Prostate gland (tissue), 2 donors: ENCODE results near the gene ITGA8. TPM values are rescaled to one million over a fixed set of nuclear protein-coding genes. Genes with fewer than 3 reads are reported as not detected.

Experiments
- DNase-seq: peaks from one replicate; pipeline ENCODE4 v3.0.0-alpha.2; 2019; ENCODE audit warnings: low spot score
- H3K27ac ChIP-seq, 2 donors: fragments of 200-600 bp; sonication (generic); 2 replicates each; pipeline ENCODE4 v1.5.1; 2017 to 2019
- H3K27me3 ChIP-seq: fragments of 200-600 bp; sonication (generic); replicated peaks from 2 replicates; pipeline ENCODE4 v1.5.1; 2019; ENCODE audit not compliant: insufficient read depth
- H3K36me3 ChIP-seq, 2 donors: fragments of 200-600 bp; sonication (generic); 1 replicate in 1 of 2; 2 replicates in 1 of 2; pipeline versions ENCODE4 v1.5.1 to v1.8.1; 2017 to 2019
- H3K4me1 ChIP-seq: fragments of 200-600 bp; sonication (generic); replicated peaks from 2 replicates; pipeline ENCODE4 v1.5.1; 2019
- H3K4me3 ChIP-seq, 2 donors: fragments of 200-600 bp; sonication (generic); 2 replicates each; pipeline ENCODE4 v1.5.1; 2017 to 2019
- H3K9me3 ChIP-seq: fragments of 200-600 bp; sonication (generic); 2 replicates; pipeline ENCODE4 v1.5.1; 2017
- POLR2A ChIP-seq: fragments of 450-650 bp; IDR thresholded peaks from one replicate; pipeline ENCODE4 v1.6.1; 2016; ENCODE audit warnings: antibody characterized with exemption, mild to moderate bottlenecking
- POLR2AphosphoS5 ChIP-seq: sonication (generic); formaldehyde crosslinking; IDR thresholded peaks from one replicate; pipeline ENCODE4 v1.6.1; 2017; ENCODE audit warnings: antibody characterized with exemption
- WGBS: methylation state at CpG from one replicate; pipeline ENCODE4 v1.1.5; 2018; 5-methylcytosine and 5-hydroxymethylcytosine counted together
- intact Hi-C: fragments of 100-400 bp; cut with DNase I; formaldehyde crosslinking; loops from one replicate; pipeline ENCODE4 v1.14.2; 2022
- total RNA-seq, 2 donors: library from RNA; depleted of rRNA; stranded (reverse); fragments of >200 nt; gene quantifications; one replicate each; pipeline ENCODE4 v1.1.0, GENCODE V29; 2016
- TF ChIP-seq, protein P1 (sequence below), 4 experiments: fragments of 200-600 bp in 2 of 4; fragments of 450-650 bp in 2 of 4; sonication (generic) in 2 of 4; IDR thresholded peaks; 1 replicate in 3 of 4; 2 replicates in 1 of 4; pipeline ENCODE4 v1.5.1; 2016 to 2019; ENCODE audit warnings: antibody characterized with exemption in 4 of 4, mild to moderate bottlenecking in 2 of 4, moderate library complexity in 2 of 4

Gene ITGA8
- total RNA-seq, 2 donors from 2014 or later = 10.3 to 11.2 TPM

GRCh38 chr10:15724683-15725082 is 5.0 kb upstream of the ITGA8 start:
- H3K9me3 ChIP-seq = no peaks in the 10 kb centered on the region
- TF ChIP-seq POLR2A (no peak), POLR2AphosphoS5 (no peak)
- TF ChIP-seq, protein P1, sequence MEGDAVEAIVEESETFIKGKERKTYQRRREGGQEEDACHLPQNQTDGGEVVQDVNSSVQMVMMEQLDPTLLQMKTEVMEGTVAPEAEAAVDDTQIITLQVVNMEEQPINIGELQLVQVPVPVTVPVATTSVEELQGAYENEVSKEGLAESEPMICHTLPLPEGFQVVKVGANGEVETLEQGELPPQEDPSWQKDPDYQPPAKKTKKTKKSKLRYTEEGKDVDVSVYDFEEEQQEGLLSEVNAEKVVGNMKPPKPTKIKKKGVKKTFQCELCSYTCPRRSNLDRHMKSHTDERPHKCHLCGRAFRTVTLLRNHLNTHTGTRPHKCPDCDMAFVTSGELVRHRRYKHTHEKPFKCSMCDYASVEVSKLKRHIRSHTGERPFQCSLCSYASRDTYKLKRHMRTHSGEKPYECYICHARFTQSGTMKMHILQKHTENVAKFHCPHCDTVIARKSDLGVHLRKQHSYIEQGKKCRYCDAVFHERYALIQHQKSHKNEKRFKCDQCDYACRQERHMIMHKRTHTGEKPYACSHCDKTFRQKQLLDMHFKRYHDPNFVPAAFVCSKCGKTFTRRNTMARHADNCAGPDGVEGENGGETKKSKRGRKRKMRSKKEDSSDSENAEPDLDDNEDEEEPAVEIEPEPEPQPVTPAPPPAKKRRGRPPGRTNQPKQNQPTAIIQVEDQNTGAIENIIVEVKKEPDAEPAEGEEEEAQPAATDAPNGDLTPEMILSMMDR (IDR thresholded peaks at IDR 0.05) = no peak
- no peaks in the 10 kb centered on the region for H3K4me1 ChIP-seq
- no peak overlapping the region for H3K4me3 ChIP-seq
- no peak for DNase-seq
- H3K27me3 ChIP-seq = peaks cover 2% of the 10 kb centered on the region
- no peaks in the 10 kb centered on the region for H3K36me3 ChIP-seq
- WGBS = 23% methylated on average over 2 of the region's 2 CpGs
- intact Hi-C loops = loop anchor here (5.0 kb wide), 1 partner anchor 98 kb away; no protein-coding TSS in a partner anchor
- no peak overlapping the region for H3K27ac ChIP-seq

GRCh38 chr10:15723803-15724202 is 4.1 kb upstream of the ITGA8 start:
- H3K4me3 ChIP-seq = no peak overlapping the region
- H3K9me3 ChIP-seq = no peaks in the 10 kb centered on the region
- intact Hi-C loops = loop anchor here (5.0 kb wide), 1 partner anchor 98 kb away; no protein-coding TSS in a partner anchor
- DNase-seq = no peak
- no peak overlapping the region for H3K27ac ChIP-seq
- WGBS = 79% methylated on average over 4 of the region's 4 CpGs
- no peaks in the 10 kb centered on the region for H3K4me1 ChIP-seq
- H3K27me3 ChIP-seq = peaks cover 2% of the 10 kb centered on the region
- no peak for TF ChIP-seq POLR2AphosphoS5
- no peaks in the 10 kb centered on the region for H3K36me3 ChIP-seq

DNA sequence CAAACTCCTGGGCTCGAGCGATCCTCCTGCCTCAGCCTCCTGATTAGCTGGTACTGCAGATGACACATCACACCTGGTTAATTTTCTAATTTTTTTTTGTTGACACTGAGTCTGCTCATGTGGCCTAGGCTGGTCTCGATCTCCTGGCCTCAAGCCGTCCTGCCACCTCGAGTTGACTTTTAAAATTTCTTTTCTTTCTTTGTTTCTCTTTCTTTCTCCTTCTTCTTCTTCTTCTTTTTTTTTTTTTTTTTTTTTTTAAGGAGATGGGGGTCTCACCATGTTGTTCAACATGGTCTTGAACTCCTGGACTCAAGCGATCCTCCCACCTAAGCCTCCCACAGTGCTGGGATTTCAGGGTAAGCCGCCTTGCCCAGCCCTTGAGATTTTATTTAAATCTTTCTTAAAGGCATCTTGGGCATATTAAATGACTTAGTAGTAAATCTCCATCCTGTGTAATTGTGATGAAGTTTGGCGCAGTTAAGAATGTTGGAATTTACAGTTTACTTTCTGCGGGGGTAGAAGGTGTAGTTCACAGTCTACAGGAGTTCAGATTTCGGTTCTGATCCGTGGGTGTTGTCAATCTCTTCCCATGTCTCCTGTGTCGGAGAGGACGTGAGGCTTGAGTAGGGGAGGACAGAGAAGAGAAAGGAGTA is 1.0 kb upstream of the ITGA8 start:
- no peaks in the 10 kb centered on the region for H3K4me1 ChIP-seq
- TF ChIP-seq POLR2AphosphoS5 = no peak
- TF ChIP-seq POLR2A = no peak
- TF ChIP-seq, protein P1 (IDR thresholded peaks at IDR 0.05) = no peak
- DNase-seq = no peak
- H3K4me3 ChIP-seq = no peak overlapping the region
- no peak overlapping the region for H3K27ac ChIP-seq
- H3K36me3 ChIP-seq = no peaks in the 10 kb centered on the region
- H3K9me3 ChIP-seq = no peaks in the 10 kb centered on the region
- 85% methylated on average over 13 of the region's 13 CpGs for WGBS
- peaks cover 2% of the 10 kb centered on the region for H3K27me3 ChIP-seq
- intact Hi-C loops = loop anchor here (5.0 kb wide), 1 partner anchor 102 kb away; no protein-coding TSS in a partner anchor

DNA sequence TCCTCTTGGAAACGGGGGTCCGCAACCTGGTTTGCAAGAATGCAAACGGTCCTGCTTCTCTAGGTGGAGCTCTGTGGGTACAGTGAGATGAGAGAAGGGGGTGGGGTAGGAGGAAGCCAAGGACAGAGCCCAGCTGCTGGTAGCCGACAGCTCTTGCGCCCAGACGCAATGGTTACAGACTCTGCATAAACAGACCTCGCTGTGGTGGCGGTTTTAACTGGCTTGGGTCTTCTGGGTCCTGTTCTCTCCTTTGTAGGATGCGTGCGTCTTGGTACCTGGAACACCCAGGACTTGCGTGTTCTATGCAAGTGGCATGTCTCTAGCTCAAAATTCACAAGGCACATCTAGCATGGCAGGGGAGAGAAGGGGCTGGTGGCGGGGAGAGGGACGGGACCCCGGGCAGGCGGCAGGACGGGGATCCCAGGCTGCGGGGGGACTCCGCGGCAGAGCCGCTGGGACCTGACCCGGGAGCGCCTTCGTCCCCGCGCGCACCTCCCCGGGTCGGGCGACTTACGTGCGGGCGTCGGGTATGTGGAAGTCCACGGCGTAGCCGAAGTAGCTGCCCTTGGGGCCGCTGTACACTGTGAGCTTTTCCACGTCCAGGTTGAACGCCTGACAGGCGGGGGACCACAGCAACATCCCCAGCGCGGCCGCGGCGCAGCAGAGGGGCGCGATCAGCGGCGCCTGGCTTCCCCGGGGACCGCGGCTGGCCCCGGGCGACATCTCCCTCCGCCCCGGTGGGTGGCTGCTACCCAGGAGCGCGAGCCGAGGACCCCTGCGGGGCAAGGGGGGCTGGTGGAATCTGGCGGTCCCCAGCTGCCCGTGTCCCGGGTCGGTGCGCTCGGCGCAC is 448 bp downstream of the ITGA8 start:
- intact Hi-C loops = loop anchor here (2.0 to 5.0 kb wide), 2 partner anchors 192 to 282 kb away; no protein-coding TSS in a partner anchor
- DNase-seq = no peak
- WGBS = 3% methylated on average over 31 of the region's 67 CpGs

DNA sequence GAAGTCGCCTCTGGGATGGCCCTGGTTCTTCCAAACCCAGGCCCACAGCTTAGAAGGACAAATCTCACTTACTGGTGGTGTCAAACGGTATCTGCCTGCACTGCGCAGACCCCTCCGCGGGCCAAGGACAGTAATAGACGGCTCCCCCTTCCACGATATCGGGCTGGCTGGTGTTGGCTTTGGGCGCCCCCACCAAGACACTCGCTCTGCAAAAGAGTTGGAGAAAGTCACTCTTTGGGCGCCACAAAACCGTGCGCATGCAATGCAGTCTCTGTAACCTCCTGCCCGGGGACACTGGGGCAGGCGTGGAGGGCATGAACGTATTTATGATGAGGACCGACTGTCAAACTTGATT is 1.1 kb downstream of the ITGA8 start:
- no peak for TF ChIP-seq POLR2AphosphoS5
- TF ChIP-seq, protein P1 (IDR thresholded peaks at IDR 0.05) = no peak
- no peak for TF ChIP-seq POLR2A
- peaks cover 2% of the 10 kb centered on the region for H3K27me3 ChIP-seq
- intact Hi-C loops = loop anchor here (2.0 to 5.0 kb wide), 2 partner anchors 191 to 282 kb away; no protein-coding TSS in a partner anchor
- H3K4me3 ChIP-seq = peak overlapping the region; percentile 32 to 43
- no peak overlapping the region for H3K27ac ChIP-seq
- H3K36me3 ChIP-seq = no peaks in the 10 kb centered on the region
- 25% methylated on average over 12 of the region's 17 CpGs for WGBS
- no peaks in the 10 kb centered on the region for H3K4me1 ChIP-seq
- DNase-seq = no peak
- H3K9me3 ChIP-seq = no peaks in the 10 kb centered on the region

More for the DNA sequence above, 448 bp downstream of the ITGA8 start:
- peaks cover 2% of the 10 kb centered on the region for H3K27me3 ChIP-seq
- TF ChIP-seq POLR2AphosphoS5 (no peak), POLR2A (no peak)
- TF ChIP-seq, protein P1 (IDR thresholded peaks at IDR 0.05) = no peak
- H3K36me3 ChIP-seq = no peaks in the 10 kb centered on the region
- no peaks in the 10 kb centered on the region for H3K4me1 ChIP-seq
- H3K9me3 ChIP-seq = no peaks in the 10 kb centered on the region
- H3K27ac ChIP-seq = peak overlapping the region; percentile 44 to 56
- peak overlapping the region; percentile 32 to 43 for H3K4me3 ChIP-seq
